Stimulated activated effector memory CD8-positive, alpha-beta T cell treated with anti-CD3 and anti-CD28 coated beads, Interleukin-12 subunit alpha, Interleukin-12 subunit beta, amount 100 ng/mL, for 72 hours (primary cell): Measurements from ENCODE around the gene PLXNA1.
A peak's percentile ranks its signal among the peaks of the same experiment; 100 is the strongest.

Source experiments
- ATAC-seq: fragments of 150-1000 bp; cut with Tn5 transposase; 2 replicates; pipeline ENCODE4 v1.10.0; 2021
- DNase-seq, 2 donors: peaks; one replicate each; pipeline ENCODE4 v3.0.0; 2021 to 2022; ENCODE audit warnings: low spot score in 2 of 2
- H3K27ac Mint-ChIP-seq: one replicate; pipeline ENCODE4 v1.8.0; 2022; ENCODE audit warnings: mild to moderate bottlenecking, mixed read lengths
- H3K36me3 Mint-ChIP-seq: one replicate; pipeline ENCODE4 v1.8.0; 2022; ENCODE audit warnings: mild to moderate bottlenecking, mixed read lengths
- H3K4me1 Mint-ChIP-seq: one replicate; pipeline ENCODE4 v1.8.0; 2022; ENCODE audit warnings: mixed read lengths
- H3K4me3 Mint-ChIP-seq: one replicate; pipeline ENCODE4 v1.8.0; 2022; ENCODE audit warnings: mild to moderate bottlenecking, mixed read lengths
- H3K9me3 Mint-ChIP-seq: one replicate; pipeline ENCODE4 v1.8.0; 2022; ENCODE audit warnings: mixed read lengths

Gene PLXNA1

GRCh38 chr3:126982471-126983175 is at the start of gene PLXNA1:
TSS of gene PLXNA1 (plus strand) at chr3:126983115. CDS start at chr3:126988594, 5,479 bp downstream.
- Mint-ChIP-seq H3K4me3 (peak within 1 kb of the TSS; percentile 73), H3K4me1 (peaks cover 23% of the 10 kb centered on the region), H3K9me3 (no peaks in the 10 kb centered on the region), H3K27ac (no peak within 1 kb of the TSS), H3K36me3 (peaks cover 8% of the 10 kb centered on the region)
- ATAC-seq: peak; percentile 86
- DNase-seq: peak; percentile 90 to 93

- H3K4me3 Mint-ChIP-seq: no peak overlapping the region
- H3K4me1 Mint-ChIP-seq: peaks cover 2% of the 10 kb centered on the region
- H3K27ac Mint-ChIP-seq: no peak overlapping the region
- no peaks in the 10 kb centered on the region for H3K36me3 Mint-ChIP-seq
- DNase-seq (no peak), ATAC-seq (no peak)
- no peaks in the 10 kb centered on the region for H3K9me3 Mint-ChIP-seq
Measured at GRCh38 chr3:126934031-126934531, 48.8 kb upstream of the PLXNA1 start.

- ATAC-seq (no peak), DNase-seq (no peak)
- H3K27ac Mint-ChIP-seq: no peak overlapping the region
- H3K36me3 Mint-ChIP-seq: no peaks in the 10 kb centered on the region
- H3K9me3 Mint-ChIP-seq: no peaks in the 10 kb centered on the region
- H3K4me3 Mint-ChIP-seq: no peak overlapping the region
- H3K4me1 Mint-ChIP-seq: no peaks in the 10 kb centered on the region
Measured at GRCh38 chr3:126934991-126935390, 47.9 kb upstream of the PLXNA1 start.

GRCh38 chr3:126935756-126936509 is 47.0 kb upstream of the PLXNA1 start:
- H3K36me3 Mint-ChIP-seq: no peaks in the 10 kb centered on the region
- H3K4me3 Mint-ChIP-seq: no peak overlapping the region
- no peaks in the 10 kb centered on the region for H3K4me1 Mint-ChIP-seq
- no peak for DNase-seq
- no peaks in the 10 kb centered on the region for H3K9me3 Mint-ChIP-seq
- H3K27ac Mint-ChIP-seq: no peak overlapping the region
- ATAC-seq: peak; percentile 57

GRCh38 chr3:126936853-126937425 is 46.0 kb upstream of the PLXNA1 start:
- H3K4me1 Mint-ChIP-seq: peaks cover 4% of the 10 kb centered on the region
- no peak overlapping the region for H3K4me3 Mint-ChIP-seq
- H3K27ac Mint-ChIP-seq: no peak overlapping the region
- no peaks in the 10 kb centered on the region for H3K9me3 Mint-ChIP-seq
- no peak for DNase-seq
- no peaks in the 10 kb centered on the region for H3K36me3 Mint-ChIP-seq
- no peak for ATAC-seq

GRCh38 chr3:126937533-126937932 is 45.4 kb upstream of the PLXNA1 start:
- DNase-seq: no peak
- Mint-ChIP-seq H3K4me3 (no peak overlapping the region), H3K36me3 (no peaks in the 10 kb centered on the region), H3K27ac (no peak overlapping the region), H3K4me1 (peaks cover 5% of the 10 kb centered on the region), H3K9me3 (no peaks in the 10 kb centered on the region)
- peak; percentile 36 for ATAC-seq

- no peak overlapping the region for H3K4me3 Mint-ChIP-seq
- ATAC-seq: no peak
- H3K4me1 Mint-ChIP-seq: peaks cover 5% of the 10 kb centered on the region
- no peak for DNase-seq
- no peaks in the 10 kb centered on the region for H3K9me3 Mint-ChIP-seq
- no peak overlapping the region for H3K27ac Mint-ChIP-seq
- no peaks in the 10 kb centered on the region for H3K36me3 Mint-ChIP-seq
Measured at GRCh38 chr3:126937973-126938372, 44.9 kb upstream of the PLXNA1 start.

GRCh38 chr3:126938520-126939337 is 44.2 kb upstream of the PLXNA1 start:
- Mint-ChIP-seq H3K27ac (no peak overlapping the region), H3K36me3 (no peaks in the 10 kb centered on the region), H3K4me3 (no peak overlapping the region), H3K9me3 (no peaks in the 10 kb centered on the region), H3K4me1 (peaks cover 10% of the 10 kb centered on the region)
- ATAC-seq: no peak
- DNase-seq: no peak

- ATAC-seq: no peak
- no peak for DNase-seq
- Mint-ChIP-seq H3K4me1 (peaks cover 13% of the 10 kb centered on the region), H3K4me3 (no peak overlapping the region), H3K36me3 (no peaks in the 10 kb centered on the region), H3K27ac (no peak overlapping the region), H3K9me3 (no peaks in the 10 kb centered on the region)
Measured at GRCh38 chr3:126939338-126939718, 43.6 kb upstream of the PLXNA1 start.

GRCh38 chr3:126939733-126940132 is 43.2 kb upstream of the PLXNA1 start:
- no peak for ATAC-seq
- Mint-ChIP-seq H3K4me3 (no peak overlapping the region), H3K36me3 (no peaks in the 10 kb centered on the region), H3K27ac (no peak overlapping the region), H3K4me1 (peaks cover 13% of the 10 kb centered on the region), H3K9me3 (no peaks in the 10 kb centered on the region)
- no peak for DNase-seq

- H3K9me3 Mint-ChIP-seq: no peaks in the 10 kb centered on the region
Measured at GRCh38 chr3:126941721-126942270, 41.1 kb upstream of the PLXNA1 start.

GRCh38 chr3:126944089-126944965 is 38.6 kb upstream of the PLXNA1 start:
- no peak for DNase-seq
- Mint-ChIP-seq H3K4me3 (no peak overlapping the region), H3K36me3 (no peaks in the 10 kb centered on the region), H3K27ac (peak overlapping the region; percentile 63), H3K9me3 (no peaks in the 10 kb centered on the region), H3K4me1 (peaks cover 20% of the 10 kb centered on the region)
- no peak for ATAC-seq

More at GRCh38 chr3:126941721-126942270, 41.1 kb upstream of the PLXNA1 start:
- peaks cover 13% of the 10 kb centered on the region for H3K4me1 Mint-ChIP-seq
- H3K36me3 Mint-ChIP-seq: no peaks in the 10 kb centered on the region
- ATAC-seq: peak; percentile 61
- H3K27ac Mint-ChIP-seq: no peak overlapping the region
- no peak for DNase-seq
- no peak overlapping the region for H3K4me3 Mint-ChIP-seq

GRCh38 chr3:126945171-126945721 is 37.7 kb upstream of the PLXNA1 start:
- Mint-ChIP-seq H3K36me3 (no peaks in the 10 kb centered on the region), H3K4me3 (no peak overlapping the region), H3K9me3 (no peaks in the 10 kb centered on the region), H3K27ac (peak overlapping the region; percentile 63), H3K4me1 (peaks cover 20% of the 10 kb centered on the region)
- no peak for ATAC-seq
- DNase-seq: no peak

GRCh38 chr3:126945891-126946290 is 37.0 kb upstream of the PLXNA1 start:
- H3K27ac Mint-ChIP-seq: no peak overlapping the region
- no peak overlapping the region for H3K4me3 Mint-ChIP-seq
- H3K9me3 Mint-ChIP-seq: no peaks in the 10 kb centered on the region
- H3K36me3 Mint-ChIP-seq: no peaks in the 10 kb centered on the region
- DNase-seq (no peak), ATAC-seq (no peak)
- peaks cover 20% of the 10 kb centered on the region for H3K4me1 Mint-ChIP-seq
